Amniotic epithelial cell (primary cell): ENCODE results near the gene CRYBA1.

ENCODE experiments used
- DNase-seq: peaks from one replicate; pipeline ENCODE4 v3.0.0-alpha.2; 2010; ENCODE audit warnings: low read depth

Gene CRYBA1

DNA sequence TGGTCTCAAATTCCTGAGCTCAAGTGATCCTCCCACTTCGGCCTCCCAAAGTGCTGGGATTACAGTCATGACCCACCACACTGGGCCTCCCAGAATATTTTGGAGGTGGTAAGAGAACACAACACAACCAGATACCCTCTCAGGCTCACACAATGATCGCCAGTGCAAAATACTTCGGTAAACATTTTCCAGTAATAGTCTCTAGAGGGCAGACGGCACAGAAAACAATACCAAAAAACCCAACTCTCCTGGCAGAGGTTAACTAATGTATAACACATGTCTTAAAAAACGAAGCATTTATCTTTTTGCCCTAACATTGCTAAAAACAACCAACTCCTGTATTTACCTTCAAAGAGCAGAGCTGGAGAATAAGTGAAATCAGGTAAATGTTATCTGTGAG, 36.8 kb downstream of the CRYBA1 start:
- DNase-seq: no peak

GRCh38 chr17:29283961-29284360, 37.3 kb downstream of the CRYBA1 start:
- DNase-seq: no peak

DNA sequence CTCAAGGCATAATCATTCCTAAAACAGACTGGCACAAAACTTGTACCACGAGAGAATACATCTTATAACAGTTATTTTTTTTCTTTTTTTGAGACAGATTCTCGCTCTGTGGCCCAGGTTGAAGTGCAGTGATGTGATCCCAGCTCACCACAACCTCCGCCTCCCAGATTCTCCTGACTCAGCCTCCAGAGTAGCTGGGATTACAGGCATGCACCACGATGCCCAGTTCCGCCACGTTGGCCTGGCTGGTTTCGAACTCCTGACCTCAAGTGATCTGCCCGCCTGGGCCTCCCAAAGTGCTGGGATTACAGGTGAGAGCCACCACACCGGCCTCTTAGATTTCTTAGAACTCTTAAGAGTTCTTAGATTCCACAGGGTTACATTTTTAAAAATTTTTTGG, 43.2 kb downstream of the CRYBA1 start:
- peak; percentile 9 for DNase-seq

- DNase-seq: peak; percentile 66
Measured at GRCh38 chr17:29291163-29291752, 44.6 kb downstream of the CRYBA1 start.

DNA sequence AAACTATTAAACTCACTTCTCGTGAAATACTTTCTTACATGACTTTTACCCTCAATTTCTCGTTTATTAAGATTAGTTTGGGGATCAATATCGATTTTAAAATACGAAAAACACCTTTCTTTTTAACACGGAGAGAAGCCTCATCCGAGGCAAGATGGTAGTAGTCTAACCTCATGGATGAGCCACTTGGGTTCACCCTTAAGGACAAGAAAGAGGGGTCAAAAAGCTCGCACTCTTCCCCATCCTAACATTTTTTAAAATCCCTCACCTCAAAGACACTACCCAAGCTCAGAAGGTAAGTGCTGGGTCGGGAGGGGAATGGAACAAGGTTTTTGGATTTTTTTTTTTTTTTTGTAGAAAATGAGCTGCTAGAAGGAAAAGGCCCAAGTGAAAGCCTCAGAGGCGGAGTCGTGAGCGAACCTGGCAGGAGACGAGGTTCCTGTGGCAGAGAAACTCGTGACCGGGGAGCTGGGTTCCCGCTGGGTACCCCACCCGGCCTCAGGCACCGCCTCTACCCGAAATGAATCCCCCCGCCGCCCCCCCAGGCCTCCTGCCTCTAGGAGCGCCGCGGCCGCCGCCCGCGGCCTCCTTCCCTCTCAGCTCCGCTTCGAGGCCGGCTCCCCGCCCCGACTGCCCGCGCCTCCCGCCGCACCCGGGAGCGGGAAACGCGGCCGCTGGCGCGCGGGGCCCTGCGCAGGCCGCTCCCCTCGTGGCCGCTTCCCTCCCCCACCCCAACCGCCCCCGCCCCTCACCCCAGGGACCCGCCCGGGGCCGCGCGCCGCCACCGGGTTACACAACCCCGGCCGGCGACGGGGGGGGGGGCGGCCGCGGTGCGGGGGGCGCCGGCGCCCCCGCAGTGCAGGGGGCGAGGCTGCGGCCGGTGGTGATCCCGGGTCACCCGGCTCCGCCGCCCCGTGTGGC, 45.7 kb downstream of the CRYBA1 start:
- DNase-seq: peak; percentile 36

- peak; percentile 37 for DNase-seq
Measured at GRCh38 chr17:29292992-29293889, 46.6 kb downstream of the CRYBA1 start.

GRCh38 chr17:29293890-29294579, 47.4 kb downstream of the CRYBA1 start, which contains the start of gene NUFIP2:
Gene NUFIP2 (minus strand): TSS chr17:29294148. CDS start chr17:29294059, 89 bp downstream.
- DNase-seq: peak; percentile 96

DNA sequence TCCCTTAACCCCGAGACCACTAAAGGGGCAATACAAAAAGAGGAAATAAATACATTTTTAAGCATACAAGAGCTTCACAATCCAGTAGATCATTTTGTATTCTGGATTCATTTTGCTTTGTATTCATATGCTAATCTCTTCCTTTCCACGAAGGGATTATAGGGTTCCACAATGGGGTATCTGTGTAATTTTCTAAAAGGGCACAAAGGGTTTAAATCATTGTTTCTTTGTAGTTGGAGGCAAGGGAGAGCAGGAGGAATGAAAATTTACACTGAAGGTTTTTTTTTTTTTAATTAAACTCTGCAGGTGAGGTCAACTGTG, 47.9 kb downstream of the CRYBA1 start:
- DNase-seq: no peak

- no peak for DNase-seq
Measured at GRCh38 chr17:29295420-29295819, 48.8 kb downstream of the CRYBA1 start.

DNA sequence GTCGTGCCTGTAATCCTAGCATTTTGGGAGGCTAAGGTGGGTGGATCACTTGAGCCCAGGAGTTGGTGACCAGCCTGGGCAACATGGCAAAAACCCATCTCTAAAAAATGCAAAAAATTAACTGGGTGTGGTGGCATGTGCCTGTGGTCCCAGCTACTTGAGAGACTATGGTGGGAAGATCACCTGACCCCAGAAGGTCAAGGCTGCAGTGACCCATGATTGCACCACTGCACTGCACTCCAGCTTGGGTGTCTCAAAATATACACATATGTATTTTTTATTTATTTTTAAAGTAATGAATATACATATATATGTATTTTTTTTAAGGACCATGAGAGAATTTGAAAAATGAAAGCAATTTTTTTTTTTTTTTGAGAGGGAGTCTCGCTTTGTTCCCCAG, 52.4 kb downstream of the CRYBA1 start:
- DNase-seq: no peak

DNA sequence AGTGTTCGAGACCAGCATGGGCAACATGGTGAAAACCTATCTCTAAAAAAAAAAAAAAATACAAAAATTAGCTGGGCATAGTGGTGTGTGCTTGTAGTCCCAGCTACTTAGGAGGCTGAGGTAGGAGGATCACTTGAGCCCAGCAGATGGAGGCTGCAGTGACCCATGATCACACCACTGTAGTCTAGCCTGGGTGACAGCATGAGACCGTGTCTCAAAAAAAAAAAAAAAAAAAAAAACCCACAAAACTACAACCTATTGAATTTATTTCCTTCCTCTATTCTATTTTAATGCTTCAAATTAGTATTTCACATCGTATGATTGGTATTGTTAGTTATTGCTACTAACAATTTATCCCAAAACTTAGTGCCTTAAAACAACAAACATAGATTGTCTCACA, 56.7 kb downstream of the CRYBA1 start:
- no peak for DNase-seq
